ENCODE results near the gene RBM41. TPM values are rescaled to one million over a fixed set of nuclear protein-coding genes. Genes with fewer than 3 reads are reported as not detected.
"Not testable (repeated sequence)": the region's sequence is repeated elsewhere in the genome, so short reads cannot be mapped to it uniquely, and the experiment has no call there.

RBM41 gene
- total RNA-seq (2014; rRNA removed; shearing (Covaris generic)) = 7.9 and 10.8 TPM in 2 replicates

DNA sequence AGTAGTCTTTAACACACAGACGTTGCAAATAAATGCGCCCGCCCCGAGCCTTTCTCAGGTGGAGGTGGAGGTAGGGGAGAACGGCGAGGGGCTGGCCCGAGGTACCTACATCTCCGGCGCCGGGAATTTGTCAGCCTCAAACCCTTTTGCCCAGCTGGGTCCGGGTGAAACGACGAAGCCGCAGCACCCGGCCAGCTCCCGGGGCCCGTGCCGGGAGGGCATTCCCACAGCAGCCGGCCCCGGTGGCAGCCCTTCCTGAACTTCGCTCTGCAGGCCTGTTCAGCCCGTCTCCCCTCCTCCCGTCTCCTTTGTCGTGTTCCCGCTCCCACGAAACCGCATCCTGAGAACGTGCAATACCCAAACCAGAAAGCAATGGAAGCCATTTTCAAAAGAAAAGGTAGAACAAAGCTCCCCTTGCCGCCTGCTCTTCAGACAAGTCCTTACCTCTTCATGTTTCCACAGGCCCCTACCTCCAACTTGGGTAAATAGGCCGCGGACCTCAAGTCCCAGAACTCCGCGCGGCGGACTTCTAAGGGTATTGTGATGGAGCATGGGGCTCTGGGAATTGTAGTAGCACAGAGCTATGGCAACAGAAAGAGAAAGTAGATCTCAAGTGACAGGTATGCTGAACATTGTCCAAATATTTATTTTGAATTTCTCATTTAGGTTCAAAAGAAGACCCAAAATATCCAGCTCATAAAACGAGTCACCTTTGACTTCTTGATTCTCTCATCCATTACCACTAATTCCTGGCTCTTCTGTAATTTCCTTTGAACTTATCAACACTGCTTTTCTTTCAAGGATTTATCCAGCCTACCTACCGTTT, at the start of gene RBM41:
RBM41 (minus strand) TSS at position 501 of the 826 bp plus-strand sequence; CDS start at position 452, 49 bp downstream.
- no peaks in the 10 kb centered on the region for H3K27me3 ChIP-seq
- peak within 1 kb of the TSS; percentile 77 for H3K27ac ChIP-seq
- DNase-seq = peak; percentile 56 to 76

DNA sequence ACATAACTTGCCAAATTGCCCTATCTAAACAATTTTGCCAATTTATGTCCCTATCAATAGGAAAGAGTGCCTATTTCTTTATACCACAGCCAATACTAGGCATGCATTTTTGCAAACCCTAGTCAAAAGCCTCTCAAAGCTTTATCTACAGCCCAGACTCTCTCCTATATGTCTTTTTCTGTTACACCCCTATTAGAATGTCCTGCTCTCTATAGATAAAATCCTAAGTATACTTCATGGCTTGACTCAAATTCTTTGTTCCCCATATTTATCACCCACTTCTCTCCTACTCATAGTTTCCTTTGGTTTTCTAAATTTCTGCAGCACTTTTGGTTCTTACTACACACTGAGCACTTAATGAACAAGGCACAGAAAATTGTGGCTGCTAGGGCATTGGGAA, 49.6 kb upstream of the RBM41 start:
- H3K4me1 ChIP-seq = no peaks in the 10 kb centered on the region
- no peaks in the 10 kb centered on the region for H3K27me3 ChIP-seq
- H3K27ac ChIP-seq = no peak overlapping the region
- no peak for DNase-seq
- no peaks in the 10 kb centered on the region for H3K9me3 ChIP-seq (replicated peaks)
- no peak overlapping the region for H3K4me3 ChIP-seq
- H3K36me3 ChIP-seq = no peaks in the 10 kb centered on the region

More for the DNA sequence above, at the start of gene RBM41:
- Histone ChIP-seq H3K4me3 (peak within 1 kb of the TSS; percentile 81), H3K4me1 (no peaks in the 10 kb centered on the region), H3K9me3 (replicated peaks) (no peaks in the 10 kb centered on the region), H3K36me3 (peaks cover 6% of the 10 kb centered on the region)

DNA sequence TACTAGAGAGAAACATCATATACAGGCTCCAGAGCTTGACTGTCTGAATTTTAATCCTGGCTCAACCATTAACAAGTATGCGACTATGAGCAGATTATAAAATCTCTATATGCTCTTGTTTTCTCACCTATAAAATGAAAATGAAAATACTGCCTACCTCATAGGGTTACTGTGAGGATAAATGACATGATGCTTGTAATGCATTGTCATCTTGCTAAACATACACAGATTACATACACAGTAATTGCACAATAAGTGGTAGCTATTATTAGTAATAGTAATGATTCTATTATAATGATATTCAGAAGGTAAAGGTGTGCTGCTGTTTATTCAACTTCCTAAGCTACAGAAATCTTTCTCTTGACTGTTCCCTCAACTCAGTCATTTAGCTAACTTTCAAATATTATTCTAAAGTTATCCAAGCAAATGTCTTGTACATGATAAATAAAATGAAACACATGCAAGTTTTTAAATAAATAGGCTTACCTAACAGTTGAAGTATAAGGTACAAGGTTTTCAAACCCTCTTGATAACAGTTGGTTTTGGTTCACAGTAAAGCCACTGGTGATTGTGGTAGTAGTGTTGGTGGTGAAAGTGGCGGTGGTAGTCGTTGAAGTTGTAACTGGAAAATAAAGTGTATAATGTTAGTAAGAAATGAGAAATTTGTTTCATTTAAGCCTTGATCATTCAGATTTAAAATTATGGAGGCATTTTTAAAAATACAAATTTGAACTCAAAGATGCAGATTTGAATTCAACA, 48.7 kb upstream of the RBM41 start:
- Histone ChIP-seq H3K27ac (no peak overlapping the region), H3K27me3 (no peaks in the 10 kb centered on the region), H3K4me3 (no peak overlapping the region), H3K9me3 (replicated peaks) (no peaks in the 10 kb centered on the region), H3K36me3 (no peaks in the 10 kb centered on the region), H3K4me1 (no peaks in the 10 kb centered on the region)
- no peak for DNase-seq

DNA sequence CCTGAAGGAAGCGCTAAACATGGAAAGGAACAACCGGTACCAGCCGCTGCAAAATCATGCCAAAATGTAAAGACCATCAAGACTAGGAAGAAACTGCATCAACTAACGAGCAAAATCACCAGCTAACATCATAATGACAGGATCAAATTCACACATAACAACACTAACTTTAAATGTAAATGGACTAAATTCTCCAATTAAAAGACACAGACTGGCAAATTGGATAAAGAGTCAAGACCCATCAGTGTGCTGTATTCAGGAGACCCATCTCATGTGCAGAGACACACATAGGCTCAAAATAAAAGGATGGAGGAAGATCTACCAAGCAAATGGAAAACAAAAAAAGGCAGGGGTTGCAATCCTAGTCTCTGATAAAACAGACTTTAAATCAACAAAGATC, 39.0 kb upstream of the RBM41 start:
- not testable (repeated sequence) for H3K4me1 ChIP-seq; H3K9me3 ChIP-seq (replicated peaks); H3K36me3 ChIP-seq; DNase-seq; H3K27me3 ChIP-seq; H3K4me3 ChIP-seq; H3K27ac ChIP-seq

DNA sequence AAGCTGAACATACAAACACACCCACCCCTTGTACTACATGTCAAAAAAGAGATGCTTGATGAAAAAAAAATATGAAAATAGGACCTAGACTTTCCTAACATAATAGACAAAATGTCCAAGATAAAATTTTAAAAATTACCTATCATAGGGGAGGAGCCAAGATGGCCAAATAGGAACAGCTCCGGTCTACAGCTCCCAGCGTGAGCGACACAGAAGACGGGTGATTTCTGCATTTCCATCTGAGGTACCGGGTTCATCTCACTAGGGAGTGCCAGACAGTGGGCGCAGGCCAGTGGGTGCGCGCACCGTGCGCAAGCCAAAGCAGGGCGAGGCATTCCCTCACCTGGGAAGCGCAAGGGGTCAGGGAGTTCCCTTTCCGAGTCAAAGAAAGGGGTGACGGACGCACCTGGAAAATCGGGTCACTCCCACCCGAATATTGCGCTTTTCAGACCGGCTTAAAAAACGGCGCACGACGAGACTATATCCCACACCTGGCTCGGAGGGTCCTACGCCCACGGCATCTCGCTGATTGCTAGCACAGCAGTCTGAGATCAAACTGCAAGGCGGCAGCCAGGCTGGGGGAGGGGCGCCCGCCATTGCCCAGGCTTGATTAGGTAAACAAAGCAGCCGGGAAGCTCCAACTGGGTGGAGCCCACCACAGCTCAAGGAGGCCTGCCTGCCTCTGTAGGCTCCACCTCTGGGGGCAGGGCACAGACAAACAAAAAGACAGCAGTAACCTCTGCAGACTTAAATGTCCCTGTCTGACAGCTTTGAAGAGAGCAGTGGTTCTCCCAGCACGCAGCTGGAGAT, 37.2 kb upstream of the RBM41 start:
- not testable (repeated sequence) for H3K36me3 ChIP-seq; DNase-seq; H3K9me3 ChIP-seq (replicated peaks); H3K4me3 ChIP-seq; H3K27ac ChIP-seq; H3K27me3 ChIP-seq; H3K4me1 ChIP-seq

DNA sequence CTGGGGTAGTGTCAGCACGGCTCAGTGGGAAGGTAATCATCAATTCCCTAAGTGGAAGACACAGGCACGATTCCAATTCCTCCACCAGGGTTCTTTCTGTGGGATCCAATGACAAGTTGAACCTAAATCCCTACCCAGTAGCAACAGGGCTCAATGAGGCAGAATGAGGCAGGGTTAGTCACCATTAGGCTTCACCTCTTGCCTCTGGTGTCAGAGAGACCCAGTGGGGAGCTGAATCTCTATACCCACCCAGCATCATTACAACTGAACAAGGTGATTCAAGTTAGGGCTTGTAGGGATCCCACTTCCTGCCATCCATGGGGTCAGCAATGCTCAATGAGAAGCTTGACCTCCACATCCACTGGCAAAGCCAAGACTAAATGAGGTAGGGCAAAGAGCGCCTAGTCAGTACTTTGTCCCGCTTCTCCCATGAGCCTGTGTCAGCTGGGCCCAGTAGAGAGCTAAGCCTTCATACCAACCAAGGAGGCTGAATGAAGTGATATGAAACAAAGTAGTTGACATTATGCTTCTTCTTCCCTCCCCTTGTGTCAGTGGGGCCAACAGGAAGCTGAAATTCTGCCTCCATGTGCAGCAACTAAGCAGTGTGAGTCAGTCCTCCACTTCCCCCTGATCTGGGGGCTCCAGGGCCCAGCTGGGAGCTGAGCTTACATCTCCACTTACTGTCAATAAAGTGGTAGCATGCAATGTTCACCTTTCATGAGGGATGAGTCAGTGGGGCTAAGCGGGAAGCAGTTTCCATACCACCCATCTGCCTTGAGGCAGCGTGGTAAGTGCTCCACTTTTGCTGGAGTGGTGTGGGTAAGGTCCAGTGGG, 36.4 kb upstream of the RBM41 start:
- Histone ChIP-seq H3K4me1 (no peaks in the 10 kb centered on the region), H3K9me3 (replicated peaks) (no peaks in the 10 kb centered on the region), H3K27ac (no peak overlapping the region), H3K27me3 (no peaks in the 10 kb centered on the region), H3K4me3 (no peak overlapping the region), H3K36me3 (no peaks in the 10 kb centered on the region)
- DNase-seq = no peak

DNA sequence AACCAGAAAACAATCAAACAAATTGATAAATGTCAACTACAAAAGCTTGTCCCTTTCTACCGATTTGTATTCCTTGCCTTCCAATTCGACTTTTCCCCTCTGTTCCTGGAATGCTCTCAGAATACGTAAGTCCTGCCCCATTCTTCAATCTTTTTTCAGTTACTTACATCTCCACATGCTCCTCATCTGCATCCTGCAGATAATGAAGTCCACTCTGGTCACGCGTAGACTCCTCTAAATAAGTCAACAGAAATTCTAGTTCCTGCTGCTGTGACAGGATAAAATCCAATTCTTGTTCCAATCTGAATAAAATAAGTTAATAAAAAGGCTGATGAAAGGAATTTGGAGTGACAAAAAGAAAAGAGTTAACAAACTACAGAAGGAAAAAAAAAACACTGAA, 34.4 kb upstream of the RBM41 start:
- Histone ChIP-seq H3K27me3 (no peaks in the 10 kb centered on the region), H3K4me1 (no peaks in the 10 kb centered on the region), H3K36me3 (no peaks in the 10 kb centered on the region), H3K4me3 (no peak overlapping the region), H3K9me3 (replicated peaks) (no peaks in the 10 kb centered on the region), H3K27ac (no peak overlapping the region)
- no peak for DNase-seq

DNA sequence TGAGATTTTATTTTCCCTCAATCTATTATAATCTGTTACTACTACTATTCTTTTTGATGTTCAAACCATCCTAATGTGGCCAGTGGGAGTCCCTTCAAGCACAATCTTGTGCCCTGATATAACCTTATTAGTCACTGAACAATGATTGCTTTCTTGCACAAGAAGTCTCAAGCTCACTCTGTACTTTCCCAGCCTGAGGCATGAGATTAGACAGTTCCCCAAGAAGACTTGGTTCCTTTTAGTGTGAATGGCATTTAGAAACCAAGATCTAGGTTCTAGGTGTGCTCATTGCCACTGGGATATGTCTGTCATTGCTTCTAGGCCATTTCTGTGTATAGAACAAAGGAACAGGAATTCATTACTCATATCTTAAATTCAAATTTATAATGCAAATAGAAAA, 28.0 kb upstream of the RBM41 start:
- no peaks in the 10 kb centered on the region for H3K27me3 ChIP-seq
- DNase-seq = no peak
- H3K4me3 ChIP-seq = no peak overlapping the region
- no peaks in the 10 kb centered on the region for H3K36me3 ChIP-seq
- H3K9me3 ChIP-seq (replicated peaks) = no peaks in the 10 kb centered on the region
- no peak overlapping the region for H3K27ac ChIP-seq
- H3K4me1 ChIP-seq = no peaks in the 10 kb centered on the region

DNA sequence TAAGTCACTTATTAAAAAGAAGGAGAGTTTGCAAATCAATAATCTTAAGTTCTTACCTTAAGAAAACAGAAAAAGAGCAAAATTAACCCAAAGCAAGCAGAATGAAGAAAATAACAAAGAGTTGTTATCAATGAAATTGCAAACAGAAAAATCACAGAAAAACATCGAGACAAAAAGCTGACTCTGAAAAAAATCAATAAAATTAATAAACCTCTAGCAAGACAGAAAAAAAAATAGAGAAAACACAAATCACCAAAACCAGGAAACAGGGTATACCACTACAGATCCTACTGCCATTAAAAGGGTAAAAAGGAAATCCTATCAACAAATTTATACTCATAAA, 17.3 kb upstream of the RBM41 start:
- Histone ChIP-seq H3K4me3 (no peak overlapping the region), H3K27me3 (no peaks in the 10 kb centered on the region), H3K27ac (no peak overlapping the region), H3K36me3 (no peaks in the 10 kb centered on the region), H3K4me1 (no peaks in the 10 kb centered on the region), H3K9me3 (replicated peaks) (no peaks in the 10 kb centered on the region)
- DNase-seq = no peak

DNA sequence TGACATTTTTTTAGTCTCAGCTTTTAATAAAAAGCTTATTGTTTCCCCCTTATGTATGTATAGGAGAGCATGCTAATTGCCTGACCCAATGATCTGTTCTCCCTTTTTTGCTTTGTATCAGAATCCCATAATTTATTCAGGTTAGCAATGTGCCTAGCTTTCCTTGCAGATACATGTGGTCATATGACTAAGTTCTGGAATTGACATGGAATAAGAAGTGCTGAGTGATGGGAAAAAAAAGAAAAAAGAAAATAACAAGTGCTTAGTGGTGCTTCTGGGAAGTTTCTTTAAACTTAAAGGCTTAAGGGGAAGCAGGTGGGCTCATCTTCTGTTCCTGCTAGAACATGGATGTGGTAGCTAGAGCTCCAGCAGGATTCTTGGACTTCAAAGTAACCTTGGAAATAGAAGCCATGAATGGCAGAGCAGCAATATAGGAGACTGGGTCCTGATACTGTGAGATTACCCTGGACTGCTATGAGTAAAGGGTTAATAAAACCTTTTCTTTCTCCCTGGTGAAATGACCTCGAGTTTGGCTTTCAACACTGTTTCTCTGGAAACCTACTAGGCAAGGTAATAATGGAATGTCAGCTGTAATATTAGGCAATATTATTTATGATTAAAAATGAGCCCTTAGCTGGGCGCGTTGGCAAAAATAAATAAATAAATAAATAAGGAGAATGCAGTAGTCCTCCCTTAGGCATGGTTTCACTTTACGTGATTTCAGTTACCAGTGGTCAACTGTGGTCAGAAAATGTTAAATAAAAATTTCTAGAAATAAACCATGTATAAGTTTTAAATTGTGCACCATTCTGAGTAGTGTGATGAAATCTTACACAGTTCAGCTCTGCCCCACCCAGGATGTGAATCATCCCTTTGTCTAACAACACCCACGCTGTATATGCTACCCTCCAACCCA, 16.7 kb upstream of the RBM41 start:
- Histone ChIP-seq H3K4me3 (no peak overlapping the region), H3K27me3 (no peaks in the 10 kb centered on the region)
- no peak for DNase-seq

DNA sequence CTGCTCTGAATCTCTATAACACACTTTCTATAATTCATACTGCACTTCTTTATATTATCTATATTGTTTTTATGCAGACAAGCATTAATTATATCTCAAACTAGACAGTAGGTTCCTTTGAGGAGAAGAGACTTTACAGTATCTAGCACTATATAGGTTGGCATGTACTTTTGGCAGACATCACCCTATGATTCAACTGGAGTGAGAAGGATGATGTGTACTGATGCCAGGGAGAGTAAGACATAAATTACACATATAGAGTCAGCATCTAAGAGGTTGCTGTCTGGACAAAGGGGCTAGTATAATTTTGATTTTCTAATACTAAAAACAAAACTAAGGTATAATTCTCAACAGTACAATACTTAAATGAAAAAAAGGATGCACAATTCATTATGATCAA, 5.1 kb upstream of the RBM41 start:
- Histone ChIP-seq H3K4me3 (no peak overlapping the region), H3K36me3 (no peaks in the 10 kb centered on the region)

More for the DNA sequence above, 16.7 kb upstream of the RBM41 start:
- no peaks in the 10 kb centered on the region for H3K4me1 ChIP-seq
- H3K27ac ChIP-seq = no peak overlapping the region
- no peaks in the 10 kb centered on the region for H3K36me3 ChIP-seq
- no peaks in the 10 kb centered on the region for H3K9me3 ChIP-seq (replicated peaks)

DNA sequence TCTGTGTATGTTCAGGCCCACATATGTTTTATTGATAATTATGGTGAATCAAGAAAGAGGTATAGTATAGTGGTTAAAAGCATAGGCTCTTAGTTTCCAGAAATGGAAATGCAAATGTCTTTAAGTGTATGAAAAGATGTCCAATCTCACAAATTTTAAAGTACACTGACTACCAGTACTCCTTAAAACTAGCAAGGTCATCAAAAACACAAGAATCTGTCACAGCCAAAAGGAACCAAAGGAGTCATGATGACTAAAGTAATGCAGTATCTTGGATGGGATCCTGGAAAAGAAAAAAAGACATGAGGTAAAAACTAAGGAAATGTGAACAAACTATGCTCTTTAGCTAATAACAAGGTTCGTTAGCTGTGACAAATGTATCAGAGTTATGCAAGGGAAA, 661 bp upstream of the RBM41 start:
- no peaks in the 10 kb centered on the region for H3K27me3 ChIP-seq
- H3K36me3 ChIP-seq = peaks cover 6% of the 10 kb centered on the region
- no peak overlapping the region for H3K4me3 ChIP-seq
- no peak for DNase-seq
- no peaks in the 10 kb centered on the region for H3K4me1 ChIP-seq
- no peaks in the 10 kb centered on the region for H3K9me3 ChIP-seq (replicated peaks)
- H3K27ac ChIP-seq = no peak overlapping the region

More for the DNA sequence above, 5.1 kb upstream of the RBM41 start:
- H3K9me3 ChIP-seq (replicated peaks) = no peaks in the 10 kb centered on the region
- H3K4me1 ChIP-seq = no peaks in the 10 kb centered on the region
- H3K27ac ChIP-seq = no peak overlapping the region
- H3K27me3 ChIP-seq = no peaks in the 10 kb centered on the region
- DNase-seq = no peak

DNA sequence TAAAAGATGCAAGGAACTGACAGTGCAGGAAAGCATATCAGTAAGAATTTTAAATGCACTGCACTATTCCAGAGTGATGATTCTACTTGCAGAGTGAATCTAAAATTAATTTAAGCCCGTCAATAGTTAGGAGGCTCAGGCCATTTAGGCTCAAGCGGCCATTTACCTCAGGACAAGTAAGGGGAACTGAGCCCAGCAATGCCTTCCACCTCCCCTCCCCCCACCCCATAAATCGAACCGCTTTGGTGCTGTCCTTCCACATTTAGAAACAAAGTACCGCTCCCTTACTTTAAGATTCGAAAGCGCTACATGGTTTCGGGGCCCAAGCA, 665 bp downstream of the RBM41 start:
- peak in 1 of 2 experiments; percentile 20 for DNase-seq
- Histone ChIP-seq H3K4me3 (peak overlapping the region; percentile 81), H3K36me3 (peaks cover 10% of the 10 kb centered on the region), H3K27ac (peak overlapping the region; percentile 77), H3K9me3 (replicated peaks) (no peaks in the 10 kb centered on the region), H3K4me1 (no peaks in the 10 kb centered on the region), H3K27me3 (no peaks in the 10 kb centered on the region)

All from SJCRH30 (cell line).